GM23338 (cell line): ENCODE data around the gene PDE6H. TPM values are rescaled to one million over a fixed set of nuclear protein-coding genes. Genes with fewer than 3 reads are reported as not detected.

Experiments
- ATAC-seq: fragments of 200-7000 bp; cut with Tn5 transposase; 3 replicates; pipeline ENCODE4 v1.9.1; 2020
- DNase-seq: peaks from one replicate; pipeline ENCODE4 v3.0.0-alpha.2; 2015; ENCODE audit warnings: low spot score
- H2AFZ ChIP-seq: fragments of 200-600 bp; sonication (generic); 2 replicates; pipeline ENCODE4 v1.8.0; 2016; ENCODE audit warnings: antibody characterized with exemption, mild to moderate bottlenecking, moderate library complexity
- H3F3A ChIP-seq: fragments of 200-600 bp; sonication (generic); replicated peaks from 2 replicates; pipeline ENCODE4 v1.8.0; 2017; ENCODE audit warnings: antibody characterized with exemption, mixed run types, low read depth
- H3K27ac ChIP-seq: fragments of 200-600 bp; sonication (generic); 2 replicates; pipeline ENCODE4 v1.6.1; 2016; ENCODE audit warnings: low read depth
- H3K27me3 ChIP-seq: fragments of 200-600 bp; sonication (generic); 2 replicates; pipeline ENCODE4 v1.8.0; 2016; ENCODE audit warnings: mild to moderate bottlenecking, mixed run types, moderate library complexity; ENCODE audit not compliant: insufficient read depth
- H3K36me3 ChIP-seq: fragments of 200-600 bp; sonication (generic); 2 replicates; pipeline ENCODE4 v1.8.0; 2016; ENCODE audit warnings: mild to moderate bottlenecking; ENCODE audit not compliant: insufficient read depth
- H3K4me1 ChIP-seq: fragments of 200-600 bp; sonication (generic); 2 replicates; pipeline ENCODE4 v1.8.0; 2016; ENCODE audit warnings: mild to moderate bottlenecking, moderate library complexity; ENCODE audit not compliant: insufficient read depth
- H3K4me2 ChIP-seq: fragments of 200-600 bp; sonication (generic); 2 replicates; pipeline ENCODE4 v1.7.1; 2017; ENCODE audit warnings: mixed run types
- H3K4me3 ChIP-seq: fragments of 200-600 bp; sonication (generic); 2 replicates; pipeline ENCODE4 v1.6.1; 2016; ENCODE audit warnings: mixed run types
- H3K79me2 ChIP-seq: fragments of 200-600 bp; sonication (generic); replicated peaks from 2 replicates; pipeline ENCODE4 v1.8.0; 2017; ENCODE audit warnings: mild to moderate bottlenecking; ENCODE audit not compliant: insufficient read depth
- H3K9me2 ChIP-seq: fragments of 200-600 bp; sonication (generic); 2 replicates; pipeline ENCODE4 v1.8.0; 2017; ENCODE audit not compliant: insufficient read depth
- H4K20me1 ChIP-seq: fragments of 200-600 bp; sonication (generic); replicated peaks from 2 replicates; pipeline ENCODE4 v1.8.0; 2017; ENCODE audit warnings: mild to moderate bottlenecking; ENCODE audit not compliant: insufficient read depth
- H3K27ac Mint-ChIP-seq: 2 replicates; pipeline ENCODE4 v1.8.0; 2020; ENCODE audit warnings: inconsistent platforms, mild to moderate bottlenecking, moderate library complexity, mixed read lengths
- H3K27me3 Mint-ChIP-seq: 3 replicates; pipeline ENCODE4 v1.8.0; 2022; ENCODE audit warnings: low read depth, mild to moderate bottlenecking, moderate library complexity, mixed read lengths, inconsistent platforms; ENCODE audit not compliant: insufficient read depth, poor library complexity
- H3K36me3 Mint-ChIP-seq: 3 replicates; pipeline ENCODE4 v1.8.0; 2021; ENCODE audit warnings: low read depth, mild to moderate bottlenecking, inconsistent platforms, moderate library complexity, mixed read lengths
- H3K4me1 Mint-ChIP-seq: 3 replicates; pipeline ENCODE4 v1.8.0; 2020; ENCODE audit warnings: mild to moderate bottlenecking, inconsistent platforms, mixed read lengths
- H3K4me3 Mint-ChIP-seq: 3 replicates; pipeline ENCODE4 v1.8.0; 2021; ENCODE audit warnings: moderate library complexity, mild to moderate bottlenecking, inconsistent platforms, mixed read lengths
- H3K9me3 Mint-ChIP-seq: 3 replicates; pipeline ENCODE4 v1.8.0; 2020; ENCODE audit warnings: moderate library complexity, mild to moderate bottlenecking, inconsistent platforms, mixed read lengths
- CREB1 ChIP-seq: fragments of 250-450 bp; sonication (Bioruptor Pico); IDR thresholded peaks from 2 replicates; pipeline ENCODE4 v1.5.0; 2020; ENCODE audit warnings: low read depth, mild to moderate bottlenecking, moderate library complexity
- ETS1 ChIP-seq: IDR thresholded peaks from 2 replicates; pipeline ENCODE4 v1.6.1; 2016; ENCODE audit warnings: antibody characterized with exemption
- EZH2 ChIP-seq: fragments of 200-600 bp; sonication (generic); IDR thresholded peaks from one replicate; pipeline ENCODE4 v1.8.0; 2017; ENCODE audit warnings: antibody characterized with exemption, mild to moderate bottlenecking, low read depth; ENCODE audit not compliant: unreplicated experiment
- EZH2phosphoT487 ChIP-seq: fragments of 200-600 bp; sonication (generic); IDR thresholded peaks from one replicate; pipeline ENCODE4 v1.8.1; 2018; ENCODE audit warnings: antibody characterized with exemption; ENCODE audit not compliant: unreplicated experiment
- JUNB ChIP-seq: IDR thresholded peaks from one replicate; pipeline ENCODE4 v1.6.1; 2016; ENCODE audit warnings: antibody characterized with exemption; ENCODE audit not compliant: unreplicated experiment
- NANOG ChIP-seq: IDR thresholded peaks from 2 replicates; pipeline ENCODE4 v1.6.1; 2016; ENCODE audit warnings: antibody characterized with exemption, borderline replicate concordance
- POLR2AphosphoS5 ChIP-seq: IDR thresholded peaks from 2 replicates; pipeline ENCODE4 v1.6.1; 2016; ENCODE audit warnings: antibody characterized with exemption, low read depth
- STAT1 ChIP-seq: IDR thresholded peaks from one replicate; pipeline ENCODE4 v1.6.1; 2016; ENCODE audit warnings: antibody characterized with exemption; ENCODE audit not compliant: unreplicated experiment
- ZNF114 ChIP-seq: fragments of 250-450 bp; sonication (Bioruptor Pico); IDR thresholded peaks from 2 replicates; pipeline ENCODE4 v1.5.0; 2020; ENCODE audit warnings: mild to moderate bottlenecking, moderate library complexity
- ZNF331 ChIP-seq: fragments of 250-450 bp; sonication (Bioruptor Pico); IDR thresholded peaks from 2 replicates; pipeline ENCODE4 v1.5.0; 2020; ENCODE audit warnings: low read depth, mild to moderate bottlenecking, moderate library complexity
- ZNF462 ChIP-seq: fragments of 250-450 bp; sonication (Bioruptor Pico); IDR thresholded peaks from 2 replicates; pipeline ENCODE4 v1.5.0; 2020; ENCODE audit warnings: mild to moderate bottlenecking, moderate library complexity
- polyA plus RNA-seq: library from polyadenylated mRNA; unstranded; fragments of >200 nt; fragmentation: Nextera tagmentation; extraction: Ambion mirVana; gene quantifications from 2 replicates; pipeline ENCODE4 v1.2.1, GENCODE V29; 2016
- total RNA-seq: library from RNA; depleted of rRNA; stranded (reverse); fragments of >200 nt; shearing (Covaris generic); gene quantifications from 2 replicates; pipeline ENCODE4 v1.2.3, GENCODE V29; 2014
- TF ChIP-seq, protein P1 (sequence below), 2 experiments: fragments of 200-600 bp in 1 of 2; sonication (generic) in 1 of 2; conservative IDR thresholded peaks; 2 replicates each; pipeline versions ENCODE4 v1.5.1 to v1.6.1; 2016 to 2017; ENCODE audit warnings: antibody characterized with exemption in 2 of 2, low read depth in 2 of 2, mild to moderate bottlenecking in 2 of 2, moderate library complexity in 1 of 2
- TF ChIP-seq, protein P2 (sequence below): IDR thresholded peaks from one replicate; pipeline ENCODE4 v1.6.1; 2018; ENCODE audit warnings: antibody characterized with exemption; ENCODE audit not compliant: unreplicated experiment

Gene PDE6H
- total and polyA plus RNA-seq, 2 experiments from 2014 or later: not detected

GRCh38 chr12:14961466-14962152 is 11.2 kb upstream of the PDE6H start, which contains the start of gene ARHGDIB:
Gene ARHGDIB (minus strand): TSS chr12:14961601. CDS start chr12:14950712, 10,889 bp downstream.
- no peaks in the 10 kb centered on the region for H3K36me3 Mint-ChIP-seq
- no peaks in the 10 kb centered on the region; the same call in 1 of the 2 replicates for H3K9me2 ChIP-seq
- 0 out of 2 replicates have a peak within 1 kb of the TSS, but pooled peaks have one; percentile 35 for H3K27ac Mint-ChIP-seq
- peaks cover 18% of the 10 kb centered on the region for H3K4me1 Mint-ChIP-seq
- no peaks in the 10 kb centered on the region for H3K4me1 ChIP-seq
- no peaks in the 10 kb centered on the region for H3K27me3 ChIP-seq
- no peak within 1 kb of the TSS for H3K27ac ChIP-seq
- H3K4me3 ChIP-seq: no peak within 1 kb of the TSS
- H3K36me3 ChIP-seq: no peaks in the 10 kb centered on the region
- H3K4me3 Mint-ChIP-seq: no peak within 1 kb of the TSS
- no peaks in the 10 kb centered on the region for H3K27me3 Mint-ChIP-seq
- TF ChIP-seq POLR2AphosphoS5: no peak
- TF ChIP-seq JUNB: no peak
- no peak for TF ChIP-seq EZH2phosphoT487
- no peak for TF ChIP-seq ZNF462 (CRISPR knock-in tag)
- TF ChIP-seq CREB1: no peak
- TF ChIP-seq, protein P1, sequence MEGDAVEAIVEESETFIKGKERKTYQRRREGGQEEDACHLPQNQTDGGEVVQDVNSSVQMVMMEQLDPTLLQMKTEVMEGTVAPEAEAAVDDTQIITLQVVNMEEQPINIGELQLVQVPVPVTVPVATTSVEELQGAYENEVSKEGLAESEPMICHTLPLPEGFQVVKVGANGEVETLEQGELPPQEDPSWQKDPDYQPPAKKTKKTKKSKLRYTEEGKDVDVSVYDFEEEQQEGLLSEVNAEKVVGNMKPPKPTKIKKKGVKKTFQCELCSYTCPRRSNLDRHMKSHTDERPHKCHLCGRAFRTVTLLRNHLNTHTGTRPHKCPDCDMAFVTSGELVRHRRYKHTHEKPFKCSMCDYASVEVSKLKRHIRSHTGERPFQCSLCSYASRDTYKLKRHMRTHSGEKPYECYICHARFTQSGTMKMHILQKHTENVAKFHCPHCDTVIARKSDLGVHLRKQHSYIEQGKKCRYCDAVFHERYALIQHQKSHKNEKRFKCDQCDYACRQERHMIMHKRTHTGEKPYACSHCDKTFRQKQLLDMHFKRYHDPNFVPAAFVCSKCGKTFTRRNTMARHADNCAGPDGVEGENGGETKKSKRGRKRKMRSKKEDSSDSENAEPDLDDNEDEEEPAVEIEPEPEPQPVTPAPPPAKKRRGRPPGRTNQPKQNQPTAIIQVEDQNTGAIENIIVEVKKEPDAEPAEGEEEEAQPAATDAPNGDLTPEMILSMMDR (conservative IDR thresholded peaks at IDR 0.05; ENCODE audit: low read depth in 2 of 2): no peak
- TF ChIP-seq ZNF114: no peak
- TF ChIP-seq EZH2: no peak
- no peak for TF ChIP-seq NANOG
- no peak for TF ChIP-seq ETS1
- no peak for TF ChIP-seq STAT1
- no peak for TF ChIP-seq ZNF331
- TF ChIP-seq, protein P2, sequence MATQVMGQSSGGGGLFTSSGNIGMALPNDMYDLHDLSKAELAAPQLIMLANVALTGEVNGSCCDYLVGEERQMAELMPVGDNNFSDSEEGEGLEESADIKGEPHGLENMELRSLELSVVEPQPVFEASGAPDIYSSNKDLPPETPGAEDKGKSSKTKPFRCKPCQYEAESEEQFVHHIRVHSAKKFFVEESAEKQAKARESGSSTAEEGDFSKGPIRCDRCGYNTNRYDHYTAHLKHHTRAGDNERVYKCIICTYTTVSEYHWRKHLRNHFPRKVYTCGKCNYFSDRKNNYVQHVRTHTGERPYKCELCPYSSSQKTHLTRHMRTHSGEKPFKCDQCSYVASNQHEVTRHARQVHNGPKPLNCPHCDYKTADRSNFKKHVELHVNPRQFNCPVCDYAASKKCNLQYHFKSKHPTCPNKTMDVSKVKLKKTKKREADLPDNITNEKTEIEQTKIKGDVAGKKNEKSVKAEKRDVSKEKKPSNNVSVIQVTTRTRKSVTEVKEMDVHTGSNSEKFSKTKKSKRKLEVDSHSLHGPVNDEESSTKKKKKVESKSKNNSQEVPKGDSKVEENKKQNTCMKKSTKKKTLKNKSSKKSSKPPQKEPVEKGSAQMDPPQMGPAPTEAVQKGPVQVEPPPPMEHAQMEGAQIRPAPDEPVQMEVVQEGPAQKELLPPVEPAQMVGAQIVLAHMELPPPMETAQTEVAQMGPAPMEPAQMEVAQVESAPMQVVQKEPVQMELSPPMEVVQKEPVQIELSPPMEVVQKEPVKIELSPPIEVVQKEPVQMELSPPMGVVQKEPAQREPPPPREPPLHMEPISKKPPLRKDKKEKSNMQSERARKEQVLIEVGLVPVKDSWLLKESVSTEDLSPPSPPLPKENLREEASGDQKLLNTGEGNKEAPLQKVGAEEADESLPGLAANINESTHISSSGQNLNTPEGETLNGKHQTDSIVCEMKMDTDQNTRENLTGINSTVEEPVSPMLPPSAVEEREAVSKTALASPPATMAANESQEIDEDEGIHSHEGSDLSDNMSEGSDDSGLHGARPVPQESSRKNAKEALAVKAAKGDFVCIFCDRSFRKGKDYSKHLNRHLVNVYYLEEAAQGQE: no peak
- no peaks in the 10 kb centered on the region for H3K9me3 Mint-ChIP-seq
- no peaks in the 10 kb centered on the region for H4K20me1 ChIP-seq
- peak within 1 kb of the TSS; percentile 50; the same call in 1 of the 2 replicates for H2AFZ ChIP-seq
- peak within 1 kb of the TSS; percentile 50; the same call in 1 of the 2 replicates for H3K4me2 ChIP-seq
- ATAC-seq (peak; percentile 67), DNase-seq (peak; percentile 34)
- no peaks in the 10 kb centered on the region for H3K79me2 ChIP-seq
- no peaks in the 10 kb centered on the region for H3F3A ChIP-seq
